C4-2B (cell line): ENCODE data around the gene BANF2.

Experiments
- H3K27ac ChIP-seq: fragments of 450-650 bp; 2 replicates; pipeline ENCODE4 v1.5.1; 2017
- CTCF ChIP-seq: fragments of 450-650 bp; conservative IDR thresholded peaks from 2 replicates; pipeline ENCODE4 v1.5.1; 2017; ENCODE audit warnings: mild to moderate bottlenecking
- ZFX ChIP-seq: fragments of 450-650 bp; IDR thresholded peaks from 2 replicates; pipeline ENCODE4 v1.6.1; 2017

The BANF2 gene

DNA sequence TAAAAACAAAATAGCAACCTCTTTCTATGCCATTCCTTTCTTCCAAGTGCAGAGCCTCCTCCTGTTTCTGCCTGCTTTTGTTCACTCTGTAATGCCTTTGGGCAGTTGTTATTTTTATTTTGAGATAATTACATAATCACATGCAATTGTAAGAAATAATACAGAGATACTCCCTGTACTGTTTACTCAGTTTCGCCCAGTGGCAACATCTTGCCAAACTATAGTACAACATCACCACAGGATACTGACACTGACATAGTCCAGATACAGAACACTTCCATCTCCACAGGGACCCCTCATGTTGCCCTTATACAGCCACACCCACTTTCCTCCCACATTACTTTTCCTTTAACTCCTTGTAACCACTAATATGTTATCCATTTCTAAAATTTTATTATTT, 59.7 kb downstream of the BANF2 start:
- TF ChIP-seq ZFX (no peak), CTCF (no peak)
- H3K27ac ChIP-seq: no peak overlapping the region

GRCh38 chr20:17761604-17762003, 61.8 kb downstream of the BANF2 start:
- no peak overlapping the region for H3K27ac ChIP-seq
- no peak for TF ChIP-seq CTCF

- TF ChIP-seq CTCF (no peak), ZFX (no peak)
These were observed 62.6 kb downstream of the BANF2 start for GRCh38 chr20:17762243-17762872.

GRCh38 chr20:17762873-17763557, 63.2 kb downstream of the BANF2 start:
- peak overlapping the region; percentile 8; the same call in 1 of the 2 replicates for H3K27ac ChIP-seq
- no peak for TF ChIP-seq CTCF
- no peak for TF ChIP-seq ZFX

More at GRCh38 chr20:17762243-17762872, 62.6 kb downstream of the BANF2 start:
- no peak overlapping the region for H3K27ac ChIP-seq

DNA sequence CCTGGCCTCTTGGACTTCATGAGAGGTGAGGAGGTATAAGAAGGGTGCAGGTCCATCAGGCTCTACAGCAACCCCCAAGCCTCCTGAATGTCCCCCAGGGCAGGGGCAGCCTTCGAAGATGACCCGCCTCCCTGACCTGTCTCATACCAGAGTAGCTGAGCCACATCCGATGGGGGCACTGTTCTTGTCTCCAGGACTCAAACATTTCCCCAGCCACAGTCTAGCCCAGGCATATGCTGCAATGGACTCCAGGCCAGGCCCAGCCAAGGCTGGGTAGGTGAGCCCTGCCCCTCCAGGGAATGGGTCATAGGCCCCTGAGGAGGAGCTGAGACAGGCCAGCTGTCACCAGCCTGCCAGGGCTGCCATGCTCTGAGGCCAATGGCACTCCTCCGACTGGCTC, 65.3 kb downstream of the BANF2 start:
- no peak for TF ChIP-seq CTCF
- no peak for TF ChIP-seq ZFX
- no peak overlapping the region for H3K27ac ChIP-seq

DNA sequence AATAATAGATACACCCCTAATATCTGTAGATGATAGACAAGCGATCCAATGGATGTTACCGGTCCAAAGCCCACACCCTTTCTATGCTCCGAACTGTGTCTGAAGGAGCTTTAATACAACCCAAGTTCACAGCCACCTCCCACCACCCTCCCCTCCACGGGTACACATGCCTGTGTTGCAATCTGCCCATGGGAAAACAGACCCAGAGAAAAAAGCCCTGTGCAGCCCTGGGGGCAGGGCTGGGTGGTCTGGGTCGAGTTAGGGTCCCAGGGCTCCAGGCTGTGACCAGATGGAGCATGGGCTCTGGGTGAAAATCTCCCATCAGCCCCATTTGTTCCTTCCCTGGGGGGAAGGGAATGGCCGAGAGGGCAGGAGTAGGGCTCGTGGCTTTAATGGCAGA, 65.8 kb downstream of the BANF2 start:
- H3K27ac ChIP-seq: no peak overlapping the region
- no peak for TF ChIP-seq CTCF
- TF ChIP-seq ZFX: no peak

DNA sequence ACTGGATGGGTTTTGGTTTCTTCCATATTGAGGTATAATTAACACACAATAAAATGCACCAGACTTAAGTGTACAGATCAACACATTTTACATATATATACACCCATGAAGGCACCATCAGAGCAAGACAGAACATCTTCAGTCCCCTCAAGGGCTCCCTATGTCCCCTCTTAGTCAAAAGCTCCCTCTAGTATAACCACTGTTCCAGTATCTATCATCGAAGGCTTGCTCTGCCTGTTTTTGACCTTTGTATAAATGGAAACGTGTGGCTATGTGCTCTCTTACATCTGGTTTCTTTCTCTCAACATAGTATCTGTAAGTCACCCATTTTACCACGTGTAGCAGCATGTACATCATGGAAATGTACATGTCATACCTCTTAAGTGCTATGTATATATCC, 66.5 kb downstream of the BANF2 start:
- no peak overlapping the region for H3K27ac ChIP-seq

More for the DNA sequence above, 66.5 kb downstream of the BANF2 start:
- no peak for TF ChIP-seq ZFX
- TF ChIP-seq CTCF: no peak
